GM18498 (cell line): ENCODE data around the gene C19orf33.

Experiments used
- ATAC-seq: cut with Tn5 transposase; IDR thresholded peaks from one replicate; pipeline ENCODE4 v1.9.1; 2021; ENCODE audit warnings: mild to moderate bottlenecking, moderate library complexity; ENCODE audit not compliant: unreplicated experiment

Gene C19orf33

GRCh38 chr19:38308006-38308766, 4.1 kb downstream of the C19orf33 start:
- no peak for ATAC-seq

DNA sequence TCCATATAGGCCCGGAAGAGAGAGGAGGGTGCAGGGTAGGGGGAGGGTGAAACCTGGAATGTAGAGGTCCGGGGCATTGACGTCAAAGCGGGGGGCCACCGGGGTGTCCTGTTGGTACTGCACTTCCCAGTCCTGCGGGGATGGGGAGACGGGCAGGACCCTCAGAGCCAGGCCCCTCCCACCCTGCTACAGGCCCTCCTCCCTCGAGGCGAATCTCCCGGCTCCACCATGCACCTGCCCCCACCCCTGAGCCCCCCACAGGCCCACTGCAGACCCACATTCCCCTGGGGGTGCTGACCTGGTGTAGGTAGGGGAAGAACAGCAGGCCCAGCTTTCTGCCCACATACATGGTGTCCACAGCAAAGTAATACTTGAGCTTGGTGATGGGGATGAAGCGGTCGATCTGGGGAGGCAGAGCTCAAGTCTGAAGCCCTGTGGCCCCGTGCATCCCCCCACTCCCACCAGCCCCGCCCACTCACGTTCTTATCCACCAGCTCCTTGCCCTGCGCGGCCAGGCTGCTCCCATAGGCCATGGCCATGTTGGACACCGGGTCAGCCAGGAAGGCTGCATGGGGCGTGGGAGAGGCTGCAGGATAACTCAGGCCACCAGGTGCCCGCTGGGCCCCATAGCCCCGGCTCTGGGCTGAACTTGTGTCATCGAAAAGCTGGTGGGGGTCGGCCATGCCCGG, 5.0 kb downstream of the C19orf33 start:
- no peak for ATAC-seq

DNA sequence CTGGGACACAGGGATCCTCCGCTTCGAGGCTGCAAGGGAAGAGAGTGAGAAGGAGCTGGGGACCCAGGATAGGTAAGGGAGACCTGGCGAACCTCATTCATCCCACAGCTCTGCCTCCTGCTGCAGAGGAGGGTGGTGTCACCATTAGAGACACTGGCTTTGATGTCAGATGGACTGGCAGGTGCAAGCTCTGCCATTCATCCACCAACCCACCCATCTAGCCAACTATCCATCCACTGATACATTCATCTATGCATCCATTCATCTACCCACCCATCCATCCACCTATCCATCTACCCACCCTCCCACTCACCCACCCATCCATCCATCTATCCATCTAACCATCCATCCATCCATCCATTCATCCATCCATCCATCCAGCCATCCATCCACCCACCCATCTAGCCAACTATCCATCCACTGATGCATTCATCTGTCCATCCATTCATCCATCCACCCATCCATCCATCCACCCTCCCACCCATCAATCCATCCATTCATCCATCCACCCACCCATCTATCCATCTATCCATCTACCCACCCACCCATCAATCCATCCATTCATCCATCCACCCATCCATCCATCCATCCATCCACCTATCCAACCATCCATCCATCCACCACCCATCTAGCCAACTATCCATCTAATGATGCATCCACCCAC, 5.7 kb downstream of the C19orf33 start:
- no peak for ATAC-seq

DNA sequence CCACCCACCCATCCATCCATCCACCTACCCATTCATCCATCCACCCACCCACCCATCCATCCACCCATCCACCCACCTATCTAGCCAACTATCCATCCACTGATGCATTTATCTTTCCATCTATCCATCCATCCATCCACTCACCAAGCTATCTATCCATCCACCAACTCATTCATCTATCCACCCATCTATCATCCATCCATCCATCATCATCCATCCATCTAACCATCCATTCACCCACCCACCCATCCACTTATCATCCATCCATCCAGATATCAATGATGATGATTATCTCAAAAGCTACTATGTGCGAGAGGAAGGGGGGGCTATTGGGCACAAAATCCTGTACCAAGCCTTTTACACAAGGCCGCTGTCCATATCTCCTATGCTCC, 6.2 kb downstream of the C19orf33 start:
- ATAC-seq, result no peak

DNA sequence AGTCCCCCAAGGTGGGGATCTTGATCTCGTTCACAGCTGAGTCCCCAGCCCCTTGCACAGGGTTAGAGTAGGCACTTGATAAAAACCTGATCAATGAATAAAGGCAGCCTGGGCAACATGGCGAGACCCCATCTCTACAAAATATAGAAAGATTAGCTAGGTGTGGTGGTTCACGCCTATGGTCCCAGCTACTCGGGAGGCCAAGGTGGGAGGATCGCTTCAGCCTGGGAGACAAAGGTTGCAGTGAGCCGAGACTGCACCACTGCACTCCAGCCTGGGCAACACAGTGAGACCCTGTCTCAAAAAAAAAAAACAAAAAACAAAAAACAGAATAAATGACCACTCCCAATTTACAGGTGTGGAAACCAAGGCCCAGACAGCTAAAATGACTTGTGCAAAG, 6.9 kb downstream of the C19orf33 start:
- no peak for ATAC-seq

- ATAC-seq, result peak; percentile 87
These were observed 11.8 kb downstream of the C19orf33 start, which contains the start of gene YIF1B for GRCh38 chr19:38315657-38316476. TSS of gene YIF1B (minus strand) at chr19:38315947. CDS start at chr19:38315917, 30 bp downstream.

DNA sequence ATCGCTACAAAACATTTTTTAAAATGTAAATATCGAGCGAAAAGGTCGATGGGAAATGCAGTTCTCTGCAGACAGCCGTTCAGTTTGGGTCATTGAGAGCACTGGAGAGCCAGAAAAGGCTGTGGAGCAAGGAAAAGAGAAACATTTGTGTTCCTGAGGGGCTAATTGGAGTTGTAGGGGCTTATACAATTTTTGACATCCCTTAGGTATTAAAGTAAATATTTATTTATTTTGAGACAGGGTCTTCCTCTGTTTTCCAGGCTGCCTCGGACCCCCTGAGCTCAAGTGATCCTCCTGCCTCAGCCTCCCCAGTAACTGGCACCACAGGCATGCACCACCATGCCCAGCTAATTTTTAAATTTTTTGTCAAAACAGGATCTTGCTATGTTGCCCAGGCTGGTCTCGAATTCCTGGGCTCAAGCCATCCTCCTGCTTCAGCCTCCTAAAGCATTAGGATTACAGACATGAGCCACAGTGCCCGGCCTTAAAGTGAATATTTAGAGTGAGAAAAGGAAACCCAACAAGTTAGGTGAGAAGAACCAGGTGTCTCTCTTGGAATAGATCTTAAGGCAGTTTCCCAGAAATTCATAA, 12.5 kb downstream of the C19orf33 start:
- peak; percentile 10 for ATAC-seq

- ATAC-seq, result no peak
These were observed 13.1 kb downstream of the C19orf33 start for GRCh38 chr19:38317104-38317612.

- ATAC-seq, result no peak
These were observed 14.6 kb downstream of the C19orf33 start for GRCh38 chr19:38318660-38319059.

- no peak for ATAC-seq
These were observed 15.6 kb downstream of the C19orf33 start, which contains the start of gene KCNK6 for GRCh38 chr19:38319421-38320258. TSS of gene KCNK6 (plus strand) at chr19:38319845. CDS start at chr19:38319951, 106 bp downstream.

GRCh38 chr19:38320969-38321339, 16.9 kb downstream of the C19orf33 start:
- no peak for ATAC-seq

- ATAC-seq, result no peak
These were observed 17.7 kb downstream of the C19orf33 start for GRCh38 chr19:38321646-38322196.

- no peak for ATAC-seq
These were observed 19.2 kb downstream of the C19orf33 start for GRCh38 chr19:38323291-38323690.

- ATAC-seq, result no peak
These were observed 20.4 kb downstream of the C19orf33 start for GRCh38 chr19:38324431-38324830.

DNA sequence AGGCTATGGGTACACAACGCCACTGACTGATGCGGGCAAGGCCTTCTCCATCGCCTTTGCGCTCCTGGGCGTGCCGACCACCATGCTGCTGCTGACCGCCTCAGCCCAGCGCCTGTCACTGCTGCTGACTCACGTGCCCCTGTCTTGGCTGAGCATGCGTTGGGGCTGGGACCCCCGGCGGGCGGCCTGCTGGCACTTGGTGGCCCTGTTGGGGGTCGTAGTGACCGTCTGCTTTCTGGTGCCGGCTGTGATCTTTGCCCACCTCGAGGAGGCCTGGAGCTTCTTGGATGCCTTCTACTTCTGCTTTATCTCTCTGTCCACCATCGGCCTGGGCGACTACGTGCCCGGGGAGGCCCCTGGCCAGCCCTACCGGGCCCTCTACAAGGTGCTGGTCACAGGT, 22.5 kb downstream of the C19orf33 start:
- ATAC-seq, result no peak

- no peak for ATAC-seq
These were observed 25.6 kb downstream of the C19orf33 start for GRCh38 chr19:38329651-38330050.

DNA sequence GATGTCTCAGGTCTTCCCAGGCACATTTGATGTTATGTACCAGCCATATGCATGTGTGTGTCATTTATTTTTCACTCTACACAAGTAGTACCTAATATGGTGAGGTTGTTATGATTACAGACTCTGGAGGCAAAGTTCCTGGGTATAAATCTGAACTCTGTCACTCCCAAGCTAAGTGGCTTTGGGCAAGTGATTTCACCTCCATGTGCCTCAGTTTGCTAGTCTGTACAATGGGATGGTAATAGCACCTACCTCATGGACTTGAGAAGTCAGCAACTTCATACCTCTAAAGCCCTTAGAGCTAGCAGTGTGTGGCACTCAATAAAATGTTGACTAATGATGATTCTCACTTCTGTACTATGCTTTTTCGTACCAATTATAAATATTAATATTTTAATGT, 27.7 kb downstream of the C19orf33 start:
- ATAC-seq, result no peak

GRCh38 chr19:38333245-38333644, 29.2 kb downstream of the C19orf33 start:
- no peak for ATAC-seq
